GM12801 (cell line): ENCODE data around the gene CALCR.

Source experiments
- CTCF ChIP-seq: IDR thresholded peaks from one replicate; pipeline ENCODE4 v1.5.1; 2011; ENCODE audit warnings: control low read depth; ENCODE audit not compliant: insufficient read length; ENCODE audit errors: extremely low read depth

Gene CALCR

GRCh38 chr7:93430917-93431588 lies 143.5 kb downstream of the CALCR start:
- TF ChIP-seq CTCF: no peak

- TF ChIP-seq CTCF: no peak
Observed at GRCh38 chr7:93429563-93429962, 145.0 kb downstream of the CALCR start.

- TF ChIP-seq CTCF: no peak
Observed at GRCh38 chr7:93427107-93427506, 147.4 kb downstream of the CALCR start.

GRCh38 chr7:93426155-93426696 lies 148.3 kb downstream of the CALCR start:
- no peak for TF ChIP-seq CTCF

GRCh38 chr7:93414574-93414973 lies 159.9 kb downstream of the CALCR start:
- TF ChIP-seq CTCF: no peak

- TF ChIP-seq CTCF: no peak
Observed at GRCh38 chr7:93409324-93409723, 165.2 kb downstream of the CALCR start.

- TF ChIP-seq CTCF: no peak
Observed at GRCh38 chr7:93407239-93407638, 167.3 kb downstream of the CALCR start.
